Naive thymus-derived CD4-positive, alpha-beta T cell (primary cell): ENCODE results near the gene DNAJB12. TPM values are rescaled to one million over a fixed set of nuclear protein-coding genes. Genes with fewer than 3 reads are reported as not detected.
"Not testable (repeated sequence)": the region's sequence is repeated elsewhere in the genome, so short reads cannot be mapped to it uniquely, and the experiment has no call there.

ENCODE experiments used
- ATAC-seq: fragments of 150-1000 bp; cut with Tn5 transposase; 2 replicates; pipeline ENCODE4 v1.10.0; 2021; ENCODE audit warnings: mild to moderate bottlenecking, moderate library complexity
- CTCF ChIA-PET: fragments of 350-600 bp; sonication (Branson Sonifier 250); formaldehyde crosslinking; loops from one replicate; lab custom pipeline; 2021; ENCODE audit warnings: antibody characterized with exemption; lab: Charles Lee
- POLR2A ChIA-PET: fragments of 350-600 bp; sonication (Branson Sonifier 250); formaldehyde crosslinking; loops from one replicate; lab custom pipeline; 2021; ENCODE audit warnings: antibody characterized with exemption, inconsistent platforms; lab: Charles Lee
- DNase-seq, 9 donors: peaks; one replicate each; pipeline versions ENCODE4 v3.0.0 to v3.0.0-alpha.2; 2020 to 2022; ENCODE audit warnings: mixed read lengths in 1 of 9
- H3K27ac ChIP-seq: one replicate; pipeline ENCODE4 v1.7.0; 2013; ENCODE audit warnings: mild to moderate bottlenecking, low read depth, low read length, moderate library complexity
- H3K27me3 ChIP-seq, 2 donors: one replicate each; pipeline ENCODE4 v1.7.0; 2013; ENCODE audit warnings: low read length in 2 of 2, mild to moderate bottlenecking in 2 of 2, moderate library complexity in 2 of 2; ENCODE audit not compliant: control insufficient read depth in 2 of 2, insufficient read depth in 2 of 2
- H3K36me3 ChIP-seq, 3 experiments: 1 replicate in 2 of 3; 2 replicates in 1 of 3; pipeline ENCODE4 v1.7.0; 2013; ENCODE audit warnings: low read length in 3 of 3, mild to moderate bottlenecking in 3 of 3, moderate library complexity in 1 of 3; ENCODE audit not compliant: insufficient read depth in 3 of 3, control insufficient read depth in 2 of 3
- H3K4me1 ChIP-seq, 2 donors: one replicate each; pipeline ENCODE4 v1.7.0; 2013; ENCODE audit warnings: low read length in 2 of 2, mild to moderate bottlenecking in 2 of 2, moderate library complexity in 1 of 2; ENCODE audit not compliant: control insufficient read depth in 2 of 2, insufficient read depth in 2 of 2
- H3K4me3 ChIP-seq: 2 replicates; pipeline ENCODE4 v1.7.0; 2013; ENCODE audit warnings: mild to moderate bottlenecking, low read length
- H3K9me3 ChIP-seq, 3 experiments: 1 replicate in 2 of 3; 2 replicates in 1 of 3; pipeline ENCODE4 v1.7.0; 2013; ENCODE audit warnings: low read length in 3 of 3; ENCODE audit not compliant: control insufficient read depth in 2 of 3
- H3K27ac Mint-ChIP-seq, 9 donors: one replicate each; pipeline ENCODE4 v1.8.0; 2020 to 2022; ENCODE audit warnings: mixed read lengths in 9 of 9, mild to moderate bottlenecking in 8 of 9, moderate library complexity in 5 of 9, inconsistent platforms in 2 of 9
- H3K27me3 Mint-ChIP-seq, 5 donors: one replicate each; pipeline ENCODE4 v1.8.0; 2021 to 2022; ENCODE audit warnings: mixed read lengths in 5 of 5, mild to moderate bottlenecking in 1 of 5
- H3K36me3 Mint-ChIP-seq, 5 donors: one replicate each; pipeline ENCODE4 v1.8.0; 2020 to 2022; ENCODE audit warnings: mixed read lengths in 5 of 5, mild to moderate bottlenecking in 3 of 5, inconsistent platforms in 1 of 5
- H3K4me1 Mint-ChIP-seq, 7 donors: one replicate each; pipeline ENCODE4 v1.8.0; 2020 to 2022; ENCODE audit warnings: mixed read lengths in 7 of 7, mild to moderate bottlenecking in 3 of 7, inconsistent platforms in 1 of 7
- H3K4me3 Mint-ChIP-seq, 10 donors: one replicate each; pipeline ENCODE4 v1.8.0; 2020 to 2022; ENCODE audit warnings: mild to moderate bottlenecking in 10 of 10, mixed read lengths in 10 of 10, moderate library complexity in 6 of 10, inconsistent platforms in 2 of 10
- H3K9me3 Mint-ChIP-seq, 11 donors: one replicate each; pipeline ENCODE4 v1.8.0; 2020 to 2022; ENCODE audit warnings: mixed read lengths in 11 of 11, mild to moderate bottlenecking in 4 of 11, inconsistent platforms in 1 of 11, moderate library complexity in 1 of 11
- intact Hi-C, 2 donors: fragments of 100-400 bp; cut with micrococcal nuclease; formaldehyde crosslinking; loops; one replicate each; pipeline ENCODE4 v1.15.1; 2023
- polyA plus RNA-seq, 2 donors: library from polyadenylated mRNA; unstranded; fragments of 300-500 nt; fragmentation: Illumina TruSeq; gene quantifications; one replicate each; pipeline ENCODE4 v1.2.3, GENCODE V29; 2021
- total RNA-seq, 6 experiments: library from RNA in 5 of 6; stranded (reverse) in 5 of 6; gene quantifications; 1 replicate in 5 of 6; 2 replicates in 1 of 6; pipeline ENCODE4 v1.2.3 and lab custom pipeline; 2021 to 2026

Gene DNAJB12
- total and polyA plus RNA-seq, 7 experiments from 2014 or later = 17.6 to 40.5 (median 27.6) TPM

DNA sequence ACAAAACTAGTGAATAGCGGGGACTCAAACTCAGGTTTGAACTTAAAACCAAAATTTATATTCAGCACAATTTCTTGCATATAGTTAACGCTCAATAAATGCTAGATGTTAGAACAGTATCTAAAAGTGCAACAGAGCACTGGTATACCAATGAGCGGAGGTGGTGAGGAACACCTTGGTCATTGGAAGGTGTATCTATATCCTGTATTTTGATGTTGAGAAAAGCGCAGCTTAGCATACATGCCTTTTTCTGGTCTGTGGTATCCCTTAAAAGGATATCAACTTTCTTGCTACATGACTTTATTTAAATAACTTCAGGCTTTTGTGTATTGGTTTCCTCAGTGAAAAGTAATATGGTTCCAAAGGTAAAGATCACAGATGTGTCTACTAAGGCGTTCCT lies 33.3 kb upstream of the DNAJB12 start:
- H3K9me3 Mint-ChIP-seq = no peaks in the 10 kb centered on the region
- H3K27me3 Mint-ChIP-seq = no peaks in the 10 kb centered on the region
- Histone ChIP-seq H3K27me3 (no peaks in the 10 kb centered on the region), H3K27ac (no peak overlapping the region), H3K36me3 (no peaks in the 10 kb centered on the region), H3K9me3 (no peaks in the 10 kb centered on the region), H3K4me1 (no peaks in the 10 kb centered on the region), H3K4me3 (no peak overlapping the region)
- no peak overlapping the region for H3K4me3 Mint-ChIP-seq
- ChIA-PET POLR2A (no interaction called here), CTCF (no interaction called here)
- no peak overlapping the region for H3K27ac Mint-ChIP-seq
- peaks cover 2 to 13% (median 6%) of the 10 kb centered on the region in 5 donors for H3K36me3 Mint-ChIP-seq
- H3K4me1 Mint-ChIP-seq = peaks cover 0 to 12% (median 6%) of the 10 kb centered on the region in 7 donors
- ATAC-seq (no peak), DNase-seq (no peak)
- intact Hi-C loops = no loop called here

DNA sequence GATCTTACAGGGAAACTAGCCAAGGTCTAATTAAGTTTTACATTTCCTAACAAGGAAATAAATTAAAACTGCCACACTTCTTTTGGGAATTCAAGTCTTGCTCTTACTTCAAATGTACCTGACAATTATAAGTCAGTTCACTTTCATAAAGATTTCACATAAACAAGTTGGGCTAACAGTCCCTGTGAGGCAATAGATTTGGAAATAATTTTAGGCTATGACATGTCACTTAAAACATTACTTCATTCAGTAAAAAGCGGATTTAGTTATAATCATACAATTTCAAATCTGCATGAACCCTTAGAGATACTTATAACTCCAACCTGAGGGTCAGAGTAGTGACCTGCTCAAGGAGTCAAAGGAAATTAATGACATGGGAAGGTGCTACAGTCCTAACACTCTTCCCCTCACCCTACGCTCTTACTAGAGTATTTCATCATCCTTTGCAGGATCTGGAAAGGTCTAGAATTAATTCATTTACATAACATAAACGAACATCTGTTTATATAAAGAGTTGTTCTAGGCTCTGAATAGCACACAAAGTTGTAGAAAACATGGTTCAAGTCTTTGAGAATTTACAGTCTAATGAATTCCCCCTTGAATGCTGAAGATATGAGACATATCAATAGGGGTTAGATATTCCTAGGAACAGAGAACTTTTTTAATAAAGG lies 32.3 kb upstream of the DNAJB12 start:
- Histone ChIP-seq H3K9me3 (no peaks in the 10 kb centered on the region), H3K27ac (no peak overlapping the region), H3K27me3 (no peaks in the 10 kb centered on the region), H3K36me3 (no peaks in the 10 kb centered on the region), H3K4me3 (no peak overlapping the region), H3K4me1 (no peaks in the 10 kb centered on the region)
- no peak overlapping the region for H3K27ac Mint-ChIP-seq
- ChIA-PET CTCF (no interaction called here), POLR2A (no interaction called here)
- intact Hi-C loops = no loop called here
- no peak overlapping the region for H3K4me3 Mint-ChIP-seq
- ATAC-seq = no peak
- H3K27me3 Mint-ChIP-seq = no peaks in the 10 kb centered on the region
- DNase-seq = no peak
- H3K36me3 Mint-ChIP-seq = peaks cover 0 to 9% (median 2%) of the 10 kb centered on the region in 5 donors
- peaks cover 0 to 12% (median 5%) of the 10 kb centered on the region in 7 donors for H3K4me1 Mint-ChIP-seq
- H3K9me3 Mint-ChIP-seq = no peaks in the 10 kb centered on the region

DNA sequence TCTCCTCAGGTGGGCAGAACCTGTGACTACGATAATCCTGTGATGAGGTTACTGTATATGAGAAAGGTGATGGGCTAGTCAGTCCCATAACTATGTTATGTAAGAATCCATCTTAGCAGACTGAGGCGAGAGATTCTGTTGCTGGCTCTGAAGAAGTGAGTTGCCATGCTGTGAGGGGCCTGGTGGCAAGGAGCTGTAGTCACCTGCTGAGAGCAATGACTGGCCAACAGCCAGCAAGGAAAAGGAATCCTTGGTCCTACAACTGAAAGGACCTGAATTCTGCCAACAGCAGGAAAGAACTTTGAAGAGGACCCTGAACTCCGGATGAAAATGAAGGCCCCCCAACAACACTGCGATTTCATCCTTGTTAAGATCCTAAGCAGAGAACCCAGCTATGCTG lies 31.0 kb upstream of the DNAJB12 start:
- H3K27ac ChIP-seq = no peak overlapping the region
- Mint-ChIP-seq H3K9me3 (no peaks in the 10 kb centered on the region), H3K27me3 (no peaks in the 10 kb centered on the region), H3K4me1 (peaks cover 0 to 12% (median 5%) of the 10 kb centered on the region in 7 donors), H3K27ac (no peak overlapping the region), H3K36me3 (peaks cover 0 to 6% (median 2%) of the 10 kb centered on the region in 5 donors), H3K4me3 (no peak overlapping the region)
- CTCF ChIA-PET = no interaction called here
- H3K9me3 ChIP-seq = no peaks in the 10 kb centered on the region
- no peak for DNase-seq
- H3K27me3 ChIP-seq = no peaks in the 10 kb centered on the region
- no peak overlapping the region for H3K4me3 ChIP-seq
- ATAC-seq = no peak
- no peaks in the 10 kb centered on the region for H3K4me1 ChIP-seq
- no peaks in the 10 kb centered on the region for H3K36me3 ChIP-seq
- intact Hi-C loops = no loop called here
- POLR2A ChIA-PET = interaction anchor here (0.6 kb wide), 1 partner anchor 754 kb away, joined by 3 read pairs; no protein-coding TSS in a partner anchor

DNA sequence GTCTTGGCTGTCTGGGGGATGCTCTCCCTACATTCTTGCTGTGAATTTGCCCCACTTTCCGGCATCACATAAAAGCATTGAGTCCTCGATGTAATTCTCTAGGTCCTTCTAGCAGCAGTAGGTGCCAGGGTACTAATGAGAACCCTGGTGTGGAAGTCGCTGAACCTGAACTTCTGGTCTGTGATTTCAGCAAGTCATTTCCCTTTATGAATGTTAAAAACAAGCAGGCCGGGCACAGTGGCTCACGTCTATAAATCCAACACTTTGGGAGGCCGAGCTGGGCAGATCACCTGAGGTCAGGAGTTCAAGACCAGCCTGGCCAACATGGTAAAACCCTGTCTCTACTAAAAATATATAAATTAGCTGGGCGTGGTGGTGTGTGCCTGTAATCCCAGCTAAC lies 30.3 kb upstream of the DNAJB12 start:
- H3K27ac ChIP-seq, H3K27me3 ChIP-seq, CTCF ChIA-PET, H3K36me3 Mint-ChIP-seq, H3K27me3 Mint-ChIP-seq, H3K27ac Mint-ChIP-seq, POLR2A ChIA-PET, H3K9me3 Mint-ChIP-seq, ATAC-seq, H3K9me3 ChIP-seq, H3K4me3 ChIP-seq, intact Hi-C loops, DNase-seq, H3K4me1 ChIP-seq, H3K4me3 Mint-ChIP-seq, H3K36me3 ChIP-seq: not testable (repeated sequence)
- peaks cover 0 to 12% (median 5%) of the 10 kb centered on the region in 7 donors for H3K4me1 Mint-ChIP-seq

DNA sequence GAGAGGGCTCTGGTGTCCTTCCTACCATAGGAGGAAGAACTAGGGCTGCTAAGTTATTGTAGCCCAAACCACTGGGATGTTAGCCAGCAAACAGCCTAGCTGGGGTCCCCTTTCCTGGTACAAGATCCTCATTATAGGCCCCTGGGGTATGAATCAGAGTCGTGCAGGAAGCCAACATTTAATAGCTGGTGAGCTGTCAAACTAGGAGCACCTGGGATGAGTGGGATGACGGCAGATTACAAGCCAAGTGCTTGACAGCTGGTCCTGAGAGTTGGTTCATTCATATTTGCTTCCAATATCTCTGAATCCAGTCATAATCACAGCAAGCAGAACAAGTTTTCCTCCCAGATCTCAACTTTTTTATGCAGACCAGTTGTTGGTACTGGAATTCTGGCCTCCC lies 25.1 kb upstream of the DNAJB12 start:
- no peaks in the 10 kb centered on the region for H3K9me3 Mint-ChIP-seq
- no peaks in the 10 kb centered on the region for H3K27me3 ChIP-seq
- no peaks in the 10 kb centered on the region for H3K27me3 Mint-ChIP-seq
- intact Hi-C loops = no loop called here
- no peak for ATAC-seq
- no peaks in the 10 kb centered on the region for H3K4me1 ChIP-seq
- no peak overlapping the region for H3K27ac Mint-ChIP-seq
- H3K4me3 ChIP-seq = no peak overlapping the region
- peaks cover 0 to 13% (median 0%) of the 10 kb centered on the region in 7 donors for H3K4me1 Mint-ChIP-seq
- no peak overlapping the region for H3K4me3 Mint-ChIP-seq
- POLR2A ChIA-PET = no interaction called here
- no peaks in the 10 kb centered on the region for H3K36me3 ChIP-seq
- DNase-seq = no peak
- CTCF ChIA-PET = no interaction called here
- H3K9me3 ChIP-seq = no peaks in the 10 kb centered on the region
- peaks cover 0 to 21% (median 0%) of the 10 kb centered on the region in 5 donors for H3K36me3 Mint-ChIP-seq
- H3K27ac ChIP-seq = no peak overlapping the region

DNA sequence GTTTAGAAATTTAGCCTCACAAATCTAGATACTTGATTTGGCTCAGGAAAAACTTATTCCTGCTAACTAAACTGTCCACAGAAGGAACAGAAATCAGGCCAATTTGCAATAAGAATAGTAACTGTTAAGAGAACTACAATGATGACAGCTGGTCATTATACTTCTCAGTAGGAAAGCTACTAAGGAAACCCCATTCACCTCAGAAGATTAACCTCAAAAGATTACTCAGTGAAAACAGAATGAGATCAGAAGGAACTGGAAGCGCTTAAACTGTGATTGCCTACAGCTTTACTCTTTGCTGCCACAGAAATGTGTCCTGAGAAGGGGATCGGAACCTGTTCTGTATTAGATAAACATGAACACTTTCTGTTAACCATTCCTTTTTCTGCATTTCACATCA lies 24.3 kb upstream of the DNAJB12 start:
- ChIA-PET CTCF (no interaction called here), POLR2A (no interaction called here)
- DNase-seq = no peak
- H3K36me3 ChIP-seq = no peaks in the 10 kb centered on the region
- no peak overlapping the region for H3K27ac Mint-ChIP-seq
- no peaks in the 10 kb centered on the region for H3K9me3 Mint-ChIP-seq
- intact Hi-C loops = no loop called here
- H3K36me3 Mint-ChIP-seq = peaks cover 0 to 21% (median 0%) of the 10 kb centered on the region in 5 donors
- H3K27me3 ChIP-seq = no peaks in the 10 kb centered on the region
- no peak overlapping the region for H3K4me3 Mint-ChIP-seq
- H3K9me3 ChIP-seq = no peaks in the 10 kb centered on the region
- no peaks in the 10 kb centered on the region for H3K4me1 ChIP-seq
- no peak for ATAC-seq
- peaks cover 0 to 13% (median 0%) of the 10 kb centered on the region in 7 donors for H3K4me1 Mint-ChIP-seq
- no peak overlapping the region for H3K27ac ChIP-seq
- no peaks in the 10 kb centered on the region for H3K27me3 Mint-ChIP-seq
- no peak overlapping the region for H3K4me3 ChIP-seq

DNA sequence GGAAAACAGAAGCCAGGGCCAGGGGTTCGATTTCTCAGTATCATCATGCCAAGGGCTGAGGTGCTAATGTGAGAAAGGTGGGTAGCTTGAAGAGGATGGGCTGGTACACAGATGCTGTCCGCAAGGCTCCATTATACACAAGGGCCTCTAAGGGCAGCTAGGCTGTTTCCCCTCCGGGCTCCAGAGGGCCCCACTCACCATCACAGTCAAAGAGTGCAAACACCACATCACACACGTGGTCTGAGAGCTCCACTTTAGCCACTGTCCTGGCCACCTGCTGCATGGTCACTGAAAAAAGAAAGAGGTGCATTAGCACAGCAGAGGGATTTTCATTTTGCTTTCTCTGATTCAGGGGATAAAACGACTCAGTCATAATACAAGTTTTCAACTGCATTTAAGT lies 20.9 kb upstream of the DNAJB12 start:
- Histone ChIP-seq H3K27me3 (no peaks in the 10 kb centered on the region), H3K27ac (no peak overlapping the region), H3K36me3 (peaks cover 0 to 3% (median 0%) of the 10 kb centered on the region in 3 experiments), H3K4me3 (no peak overlapping the region), H3K4me1 (peaks cover 0 to 8% of the 10 kb centered on the region in 2 donors), H3K9me3 (no peaks in the 10 kb centered on the region)
- no peak overlapping the region for H3K4me3 Mint-ChIP-seq
- H3K9me3 Mint-ChIP-seq = no peaks in the 10 kb centered on the region
- H3K36me3 Mint-ChIP-seq = peaks cover 0 to 21% (median 2%) of the 10 kb centered on the region in 5 donors
- H3K4me1 Mint-ChIP-seq = peaks cover 0 to 15% (median under 1%) of the 10 kb centered on the region in 7 donors
- ChIA-PET POLR2A (interaction anchor here (1.4 kb wide), 1 partner anchor 11 kb away, joined by 6 read pairs; no protein-coding TSS in a partner anchor), CTCF (interaction anchor here (0.7 to 2.0 kb wide), 3 partner anchors 11 to 459 kb away, joined by 3 to 7 read pairs (median 3); no protein-coding TSS in a partner anchor)
- H3K27ac Mint-ChIP-seq = no peak overlapping the region
- ATAC-seq = no peak
- H3K27me3 Mint-ChIP-seq = no peaks in the 10 kb centered on the region
- DNase-seq = no peak
- intact Hi-C loops = no loop called here
